HG02623 (cell line): ENCODE measurements around the gene CDKN1C.

Experiments used
- ATAC-seq: cut with Tn5 transposase; IDR thresholded peaks from one replicate; pipeline ENCODE4 v1.9.1; 2021; ENCODE audit warnings: moderate library complexity; ENCODE audit not compliant: unreplicated experiment

The CDKN1C gene

GRCh38 chr11:2890466-2891294 is 5.1 kb upstream of the CDKN1C start:
- no peak for ATAC-seq

- no peak for ATAC-seq
Observed at GRCh38 chr11:2889362-2890273, 4.0 kb upstream of the CDKN1C start.

- no peak for ATAC-seq
Observed at GRCh38 chr11:2888266-2888968, 2.8 kb upstream of the CDKN1C start.

GRCh38 chr11:2887515-2888195 is 2.1 kb upstream of the CDKN1C start:
- no peak for ATAC-seq

- no peak for ATAC-seq
Observed at GRCh38 chr11:2886936-2887335, 1.4 kb upstream of the CDKN1C start.

GRCh38 chr11:2886191-2886894 is 768 bp upstream of the CDKN1C start:
- ATAC-seq, result no peak

GRCh38 chr11:2885017-2885677 is 428 bp downstream of the CDKN1C start:
- no peak for ATAC-seq

GRCh38 chr11:2883979-2884815 is 1.4 kb downstream of the CDKN1C start:
- no peak for ATAC-seq

- no peak for ATAC-seq
Observed at GRCh38 chr11:2883640-2883978, 2.0 kb downstream of the CDKN1C start.

GRCh38 chr11:2882396-2883110 is 3.0 kb downstream of the CDKN1C start:
- no peak for ATAC-seq

GRCh38 chr11:2881981-2882375 is 3.6 kb downstream of the CDKN1C start:
- no peak for ATAC-seq

- no peak for ATAC-seq
Observed at GRCh38 chr11:2881076-2881980, 4.2 kb downstream of the CDKN1C start.

- no peak for ATAC-seq
Observed at GRCh38 chr11:2880646-2881045, 4.9 kb downstream of the CDKN1C start.

- no peak for ATAC-seq
Observed at GRCh38 chr11:2878782-2879181, 6.8 kb downstream of the CDKN1C start.

GRCh38 chr11:2877474-2877873 is 8.1 kb downstream of the CDKN1C start:
- ATAC-seq, result no peak

GRCh38 chr11:2874963-2875362 is 10.6 kb downstream of the CDKN1C start:
- no peak for ATAC-seq
